GM18507 (cell line): ENCODE results near the gene ARHGAP15.

Source experiments
- DNase-seq: peaks from one replicate; pipeline ENCODE4 v3.0.0; 2011; ENCODE audit warnings: low read depth; ENCODE audit not compliant: insufficient read length; ENCODE audit errors: extremely low spot score
- FAIRE-seq: peaks from 2 replicates; lab custom pipeline; 2011; peaks lifted over from hg19 to GRCh38; lab: Jason Lieb, UNC

The ARHGAP15 gene

DNA sequence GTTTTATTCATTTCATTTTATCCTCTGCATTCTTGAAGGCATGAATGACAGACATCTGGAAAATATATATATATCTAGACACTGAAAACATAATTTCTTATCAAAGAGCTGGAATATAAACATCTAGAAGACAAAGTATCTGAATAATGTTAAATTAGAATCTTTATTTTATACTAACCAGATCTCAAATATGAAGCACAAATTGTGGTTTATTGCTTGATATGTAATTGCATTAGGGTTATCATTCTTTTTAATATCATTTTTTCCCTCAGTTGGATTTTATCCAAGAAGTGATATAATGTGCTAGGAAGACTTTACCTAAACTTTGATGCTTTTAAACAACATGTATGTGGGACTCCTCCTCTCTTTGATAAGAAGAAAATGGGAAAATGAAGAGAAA is 331.2 kb downstream of the ARHGAP15 start:
- DNase-seq, result no peak
- FAIRE-seq, result no peak

GRCh38 chr2:143463719-143464118 is 334.5 kb downstream of the ARHGAP15 start:
- DNase-seq (no peak), FAIRE-seq (no peak)

DNA sequence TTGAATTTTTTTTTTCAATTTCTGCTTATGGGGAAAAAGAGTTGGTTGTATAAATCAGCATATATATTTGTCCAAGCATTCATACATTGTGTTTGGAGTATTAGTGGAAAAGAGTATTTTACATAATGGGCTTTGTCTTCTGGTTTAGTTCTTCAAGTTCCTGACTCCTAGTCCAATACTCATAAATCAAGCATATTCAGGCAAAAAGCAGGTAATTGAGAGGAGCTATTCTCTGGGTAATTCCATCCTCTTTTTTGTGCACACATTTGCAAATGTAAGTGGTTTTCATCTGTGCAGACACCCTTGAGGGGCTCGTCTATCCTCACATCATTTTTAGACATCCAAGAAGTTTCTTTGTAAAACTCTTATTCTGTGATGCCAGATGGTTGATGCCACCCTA is 337.2 kb downstream of the ARHGAP15 start:
- FAIRE-seq (no peak), DNase-seq (no peak)

DNA sequence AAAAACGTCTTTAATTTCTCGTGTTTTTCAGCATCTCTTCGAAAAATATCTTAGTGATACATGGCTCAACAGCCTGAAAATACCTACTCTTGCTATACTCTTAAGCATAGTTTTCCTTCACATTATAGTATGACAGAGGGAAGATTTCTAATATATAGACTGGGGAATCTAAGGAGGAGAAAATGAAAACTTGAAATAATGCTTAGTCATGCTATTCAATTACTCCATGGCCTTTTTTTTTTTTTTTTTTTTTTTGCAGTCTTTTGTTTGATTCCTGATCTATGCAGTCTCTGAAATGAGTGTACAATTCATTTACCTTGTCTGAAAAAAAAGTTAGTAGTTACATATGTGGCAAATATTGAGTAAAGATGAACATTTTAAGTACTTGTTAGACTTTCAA is 337.8 kb downstream of the ARHGAP15 start:
- FAIRE-seq (no peak), DNase-seq (no peak)

DNA sequence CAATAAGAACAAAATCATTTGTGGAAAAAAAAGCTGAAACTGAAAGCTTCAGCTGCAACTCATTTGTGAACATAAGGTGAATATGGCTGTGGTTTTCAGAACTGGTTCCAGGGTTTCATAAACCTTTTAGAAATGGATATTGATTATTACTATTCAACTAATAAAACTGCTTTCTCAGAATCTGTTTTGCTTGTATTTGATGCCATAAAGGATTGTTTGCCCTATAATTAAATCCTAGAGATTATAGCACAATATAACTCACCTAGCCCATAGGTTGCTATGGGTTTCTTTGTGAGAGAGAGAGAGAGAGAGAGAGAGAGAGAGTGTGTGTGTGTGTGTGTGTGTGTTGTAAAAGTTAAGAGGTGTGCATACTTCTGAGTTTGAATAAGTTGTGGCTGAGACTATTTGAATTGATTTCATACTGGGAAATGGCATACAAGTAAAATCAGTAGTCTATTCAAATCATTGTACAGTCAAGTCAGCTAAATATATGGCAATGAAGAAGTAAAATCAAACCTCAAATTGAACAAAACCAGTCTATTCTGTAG is 339.2 kb downstream of the ARHGAP15 start:
- peak; percentile 86 for FAIRE-seq
- no peak for DNase-seq

- no peak for FAIRE-seq
Measured at GRCh38 chr2:143469323-143469722, 340.1 kb downstream of the ARHGAP15 start.

DNA sequence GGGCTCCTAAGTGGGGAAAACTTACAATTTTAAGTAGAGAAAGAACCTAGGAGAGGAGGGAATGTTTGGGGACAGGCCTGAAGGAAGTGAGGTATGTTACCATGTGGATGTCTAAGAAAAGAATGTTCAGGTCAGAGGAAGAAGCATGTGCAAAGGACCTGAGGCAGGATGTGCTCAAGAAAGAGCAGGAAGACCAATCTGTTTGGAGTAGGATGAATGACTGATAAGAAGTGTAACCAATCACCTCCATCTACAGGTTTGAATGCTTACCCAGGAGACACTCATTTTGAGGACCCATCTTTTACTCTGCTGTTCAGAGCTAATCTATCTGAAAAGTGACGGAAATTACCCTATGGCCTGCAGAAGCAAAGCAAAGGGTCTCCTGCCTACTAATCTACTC is 342.3 kb downstream of the ARHGAP15 start:
- DNase-seq, result no peak
- no peak for FAIRE-seq

More at GRCh38 chr2:143469323-143469722, 340.1 kb downstream of the ARHGAP15 start:
- no peak for DNase-seq

- DNase-seq (no peak), FAIRE-seq (no peak)
Measured at GRCh38 chr2:143473216-143473615, 344.0 kb downstream of the ARHGAP15 start.

DNA sequence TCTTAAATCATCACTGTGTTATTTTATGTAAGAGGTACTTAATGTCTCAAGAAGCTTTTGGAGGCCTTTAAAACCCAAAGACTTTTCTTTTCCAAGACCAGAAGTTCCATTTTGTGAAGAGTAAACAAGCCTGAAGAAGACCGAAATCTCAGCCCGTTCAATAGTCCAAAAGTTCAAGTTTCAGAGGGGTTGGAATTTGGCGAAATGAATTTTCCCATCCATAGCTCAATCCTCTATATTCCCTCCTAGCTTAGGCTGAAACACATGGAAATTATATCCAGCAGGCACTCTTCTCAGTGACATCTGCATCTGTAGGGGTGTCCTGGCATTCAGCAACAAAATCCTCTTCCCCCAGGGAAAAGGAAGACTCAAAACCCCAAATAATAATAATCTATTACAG is 344.6 kb downstream of the ARHGAP15 start:
- DNase-seq (no peak), FAIRE-seq (no peak)

- peak; percentile 35 for FAIRE-seq
- DNase-seq, result no peak
Measured at GRCh38 chr2:143474586-143474985, 345.4 kb downstream of the ARHGAP15 start.

GRCh38 chr2:143475041-143475776 is 346.0 kb downstream of the ARHGAP15 start:
- no peak for DNase-seq

DNA sequence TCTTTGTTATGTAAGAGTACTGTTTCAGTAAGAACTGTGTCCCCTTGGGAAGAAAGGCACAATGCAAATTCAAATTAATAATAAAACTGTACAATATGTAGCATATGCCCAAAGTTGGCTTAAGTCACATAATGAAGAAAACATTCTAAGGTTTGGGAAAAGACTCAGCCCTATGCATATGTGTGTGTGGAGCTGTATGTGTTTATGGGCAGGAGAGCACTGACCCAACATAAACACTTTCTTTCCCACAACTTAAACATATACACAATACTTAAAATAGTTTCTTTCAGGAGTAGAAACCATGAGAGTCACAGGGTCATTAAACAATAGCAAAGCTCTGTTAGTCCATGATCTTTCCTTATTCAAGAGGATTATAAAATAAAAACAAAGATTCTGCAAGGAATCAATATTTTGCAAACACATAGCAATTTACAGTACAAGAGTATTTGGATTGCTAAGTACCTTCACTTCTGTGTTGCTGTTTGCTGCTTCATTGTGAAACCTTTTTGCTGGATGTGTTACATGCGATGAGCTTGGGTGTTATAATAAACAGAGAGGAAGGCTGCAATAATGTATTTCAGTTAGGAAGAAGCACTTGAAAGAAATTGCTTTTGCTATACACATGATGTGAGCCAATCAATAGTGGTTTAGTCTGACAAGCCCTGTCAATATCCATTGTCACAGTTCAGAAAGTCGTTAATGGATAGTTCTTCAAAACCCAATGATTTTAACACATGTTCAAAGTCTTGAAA is 347.3 kb downstream of the ARHGAP15 start:
- FAIRE-seq (no peak), DNase-seq (no peak)

More at GRCh38 chr2:143475041-143475776, 346.0 kb downstream of the ARHGAP15 start:
- FAIRE-seq, result no peak

DNA sequence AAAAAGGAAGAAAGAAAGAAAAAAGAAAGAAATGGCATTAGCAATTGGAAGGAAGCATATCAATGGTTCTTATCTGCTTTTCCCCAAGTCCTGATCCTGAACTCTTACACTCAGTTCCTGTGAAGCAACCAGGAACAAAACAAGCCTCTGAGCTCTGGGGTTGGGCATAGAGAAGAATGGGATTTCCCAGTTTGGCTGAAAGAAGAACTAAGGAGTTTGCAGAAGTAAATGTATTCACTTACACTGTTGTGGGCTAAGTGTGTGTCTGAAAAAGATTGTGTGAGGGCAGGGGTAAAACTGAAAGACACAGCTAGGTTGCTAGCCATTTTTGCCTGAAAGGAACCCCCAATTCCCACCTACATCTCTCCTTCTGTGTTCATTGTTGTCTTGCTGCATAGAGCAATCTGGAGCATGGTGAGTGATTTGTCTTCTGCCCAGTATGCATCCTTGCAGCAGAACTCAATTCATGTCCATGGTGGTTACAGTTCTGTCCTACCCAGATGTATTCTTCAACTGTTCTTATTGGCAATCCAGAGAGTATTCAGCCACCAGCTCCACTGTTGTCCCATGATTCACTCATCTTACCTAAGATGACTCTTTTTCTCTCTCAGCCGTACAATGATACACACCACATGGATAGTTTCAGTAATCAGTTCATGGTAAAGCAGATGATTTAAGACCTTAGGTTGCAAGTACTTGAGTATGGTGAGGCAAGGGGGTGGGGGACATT is 348.7 kb downstream of the ARHGAP15 start:
- FAIRE-seq (no peak), DNase-seq (no peak)

- FAIRE-seq (no peak), DNase-seq (no peak)
Measured at GRCh38 chr2:143480086-143480485, 350.9 kb downstream of the ARHGAP15 start.

DNA sequence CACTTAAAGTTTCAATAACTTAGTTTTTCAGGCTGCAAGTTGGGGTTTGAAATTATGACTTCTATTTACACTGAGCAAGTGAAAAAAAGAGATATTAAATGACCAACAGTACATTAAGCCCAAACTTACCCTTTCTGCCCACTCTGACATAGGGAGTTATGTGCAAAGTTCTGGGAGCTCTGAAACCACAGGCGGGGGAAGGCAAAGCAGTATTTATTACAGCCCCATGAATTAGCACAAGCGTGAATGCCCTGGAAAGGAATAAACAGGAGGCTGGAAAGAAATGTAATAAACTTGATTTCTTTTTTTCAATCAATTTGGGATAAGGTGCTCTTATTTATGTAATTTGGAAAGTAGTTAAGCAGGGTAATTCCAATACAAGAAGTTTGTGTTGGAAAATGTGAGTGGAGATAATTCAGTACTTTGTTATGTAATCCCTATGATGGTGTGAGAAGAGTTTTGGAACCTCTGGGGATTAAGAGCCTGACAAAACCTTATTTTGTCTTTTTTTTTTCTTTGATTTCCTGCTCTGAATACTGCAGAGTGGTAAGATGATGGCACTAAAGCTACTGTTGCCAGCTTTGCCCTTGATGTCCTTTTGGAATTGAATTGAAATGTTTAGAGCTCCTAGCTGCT is 351.5 kb downstream of the ARHGAP15 start:
- FAIRE-seq (no peak), DNase-seq (no peak)

GRCh38 chr2:143481237-143481623 is 352.0 kb downstream of the ARHGAP15 start:
- DNase-seq, result no peak
- FAIRE-seq, result no peak

DNA sequence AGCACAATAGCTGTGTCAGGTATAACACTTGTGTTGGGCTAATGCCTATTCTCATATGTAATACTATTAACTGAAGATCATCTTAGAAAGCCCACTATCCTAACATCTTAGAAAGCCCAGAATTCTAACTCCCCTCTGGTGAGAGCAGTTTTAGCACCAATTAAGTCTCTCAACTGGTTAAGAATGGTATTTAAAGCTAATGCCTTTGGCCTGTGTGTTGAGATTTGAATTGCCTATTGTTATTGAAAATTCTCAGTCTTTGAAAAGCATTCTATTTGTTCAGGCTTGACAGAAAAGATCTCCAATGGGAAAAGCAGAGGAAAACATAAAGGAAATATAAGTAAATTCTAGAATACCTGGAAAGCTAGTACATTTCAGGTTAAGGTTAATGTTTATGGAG is 352.5 kb downstream of the ARHGAP15 start:
- FAIRE-seq (no peak), DNase-seq (no peak)

DNA sequence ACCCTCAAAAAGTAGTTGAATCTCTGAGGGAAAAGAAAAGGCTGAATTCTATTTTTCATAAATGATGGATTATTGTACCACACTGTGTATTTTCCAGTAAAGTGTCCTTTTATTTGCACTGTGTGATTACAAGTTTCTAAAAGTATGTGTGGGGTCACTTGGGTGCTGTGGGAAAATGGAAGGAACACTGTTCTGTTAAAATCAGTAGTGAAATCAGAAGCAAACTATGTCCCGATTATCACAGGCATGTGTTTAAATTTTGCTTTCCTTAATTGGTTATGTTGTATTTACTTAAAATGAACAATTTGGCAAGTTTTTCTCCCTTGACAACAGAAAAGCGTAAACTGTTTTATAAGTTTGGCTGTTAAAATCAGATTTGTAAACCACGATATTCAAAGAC is 353.1 kb downstream of the ARHGAP15 start:
- no peak for DNase-seq
- FAIRE-seq, result no peak

DNA sequence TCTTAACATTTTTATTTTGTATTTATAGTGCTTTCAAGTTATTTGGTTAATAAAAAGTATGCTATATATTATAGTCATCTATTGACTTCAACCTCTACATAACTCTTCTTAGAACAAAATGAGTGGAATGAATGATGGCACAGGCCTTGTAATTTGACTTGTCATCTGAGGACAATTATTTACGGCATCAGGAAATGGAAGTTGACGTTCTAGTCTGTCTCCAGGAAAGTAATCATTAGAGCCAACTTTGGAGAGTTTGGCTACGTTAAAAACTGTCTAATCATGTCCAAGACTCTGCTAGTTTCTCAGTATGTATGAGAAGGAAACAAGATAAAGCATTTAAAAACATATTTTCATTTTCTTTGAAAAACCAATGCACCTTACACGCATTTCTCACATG is 353.6 kb downstream of the ARHGAP15 start:
- no peak for DNase-seq
- FAIRE-seq, result no peak

- FAIRE-seq, result peak; percentile 48
- DNase-seq, result no peak
Measured at GRCh38 chr2:143486976-143487375, 357.8 kb downstream of the ARHGAP15 start.
